ENCODE data around the gene XIRP1. TPM values are rescaled to one million over a fixed set of nuclear protein-coding genes. Genes with fewer than 3 reads are reported as not detected.

Gene XIRP1, protein sequence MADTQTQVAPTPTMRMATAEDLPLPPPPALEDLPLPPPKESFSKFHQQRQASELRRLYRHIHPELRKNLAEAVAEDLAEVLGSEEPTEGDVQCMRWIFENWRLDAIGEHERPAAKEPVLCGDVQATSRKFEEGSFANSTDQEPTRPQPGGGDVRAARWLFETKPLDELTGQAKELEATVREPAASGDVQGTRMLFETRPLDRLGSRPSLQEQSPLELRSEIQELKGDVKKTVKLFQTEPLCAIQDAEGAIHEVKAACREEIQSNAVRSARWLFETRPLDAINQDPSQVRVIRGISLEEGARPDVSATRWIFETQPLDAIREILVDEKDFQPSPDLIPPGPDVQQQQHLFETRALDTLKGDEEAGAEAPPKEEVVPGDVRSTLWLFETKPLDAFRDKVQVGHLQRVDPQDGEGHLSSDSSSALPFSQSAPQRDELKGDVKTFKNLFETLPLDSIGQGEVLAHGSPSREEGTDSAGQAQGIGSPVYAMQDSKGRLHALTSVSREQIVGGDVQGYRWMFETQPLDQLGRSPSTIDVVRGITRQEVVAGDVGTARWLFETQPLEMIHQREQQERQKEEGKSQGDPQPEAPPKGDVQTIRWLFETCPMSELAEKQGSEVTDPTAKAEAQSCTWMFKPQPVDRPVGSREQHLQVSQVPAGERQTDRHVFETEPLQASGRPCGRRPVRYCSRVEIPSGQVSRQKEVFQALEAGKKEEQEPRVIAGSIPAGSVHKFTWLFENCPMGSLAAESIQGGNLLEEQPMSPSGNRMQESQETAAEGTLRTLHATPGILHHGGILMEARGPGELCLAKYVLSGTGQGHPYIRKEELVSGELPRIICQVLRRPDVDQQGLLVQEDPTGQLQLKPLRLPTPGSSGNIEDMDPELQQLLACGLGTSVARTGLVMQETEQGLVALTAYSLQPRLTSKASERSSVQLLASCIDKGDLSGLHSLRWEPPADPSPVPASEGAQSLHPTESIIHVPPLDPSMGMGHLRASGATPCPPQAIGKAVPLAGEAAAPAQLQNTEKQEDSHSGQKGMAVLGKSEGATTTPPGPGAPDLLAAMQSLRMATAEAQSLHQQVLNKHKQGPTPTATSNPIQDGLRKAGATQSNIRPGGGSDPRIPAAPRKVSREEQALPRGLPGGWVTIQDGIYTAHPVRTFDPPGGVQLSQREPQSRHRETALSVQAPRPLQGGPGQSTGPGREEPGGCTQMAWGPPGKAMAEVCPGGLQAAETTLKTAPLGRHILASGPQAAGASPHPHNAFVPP (N-terminal part only)
- under 0.01 TPM in 1 of 2 replicates, not detected in the other for total RNA-seq

GRCh38 chr3:39192490-39193092 is at the start of gene XIRP1:
XIRP1 (minus strand) TSS chr3:39192595; CDS start chr3:39189445, 3,150 bp downstream.

Other genes starting within 250 kb of the XIRP1 start
- under 0.01 TPM in 1 of 2 replicates, not detected in the other for gene SCN11A, start 140.7 kb downstream of the XIRP1 start, total RNA-seq
- 33.5 and 42.8 TPM in 2 replicates for gene WDR48, start 140.6 kb downstream of the XIRP1 start, total RNA-seq
- gene GORASP1, start 85.0 kb downstream of the XIRP1 start, total RNA-seq = 27.3 and 30.1 TPM in 2 replicates
- 0.58 and 2.8 TPM in 2 replicates for gene TTC21A, start 84.9 kb downstream of the XIRP1 start, total RNA-seq
- gene CSRNP1, start 39.0 kb downstream of the XIRP1 start, total RNA-seq = 14.7 and 24.0 TPM in 2 replicates
- gene CX3CR1, start 87.4 kb upstream of the XIRP1 start, total RNA-seq = under 0.01 TPM in 1 of 2 replicates, not detected in the other
- not detected in 2 replicates for gene CCR8, start 137.1 kb upstream of the XIRP1 start, total RNA-seq
- gene SLC25A38, start 190.8 kb upstream of the XIRP1 start, total RNA-seq = 18.4 and 22.3 TPM in 2 replicates
- gene RPSA, start 214.1 kb upstream of the XIRP1 start, total RNA-seq = 1,030 and 1,387 TPM in 2 replicates

Measured in regular cardiac myocyte (primary cell).